Measurements from ENCODE around the gene RNF214.
"Not testable (repeated sequence)": the region's sequence is repeated elsewhere in the genome, so short reads cannot be mapped to it uniquely, and the experiment has no call there.

Gene RNF214

DNA sequence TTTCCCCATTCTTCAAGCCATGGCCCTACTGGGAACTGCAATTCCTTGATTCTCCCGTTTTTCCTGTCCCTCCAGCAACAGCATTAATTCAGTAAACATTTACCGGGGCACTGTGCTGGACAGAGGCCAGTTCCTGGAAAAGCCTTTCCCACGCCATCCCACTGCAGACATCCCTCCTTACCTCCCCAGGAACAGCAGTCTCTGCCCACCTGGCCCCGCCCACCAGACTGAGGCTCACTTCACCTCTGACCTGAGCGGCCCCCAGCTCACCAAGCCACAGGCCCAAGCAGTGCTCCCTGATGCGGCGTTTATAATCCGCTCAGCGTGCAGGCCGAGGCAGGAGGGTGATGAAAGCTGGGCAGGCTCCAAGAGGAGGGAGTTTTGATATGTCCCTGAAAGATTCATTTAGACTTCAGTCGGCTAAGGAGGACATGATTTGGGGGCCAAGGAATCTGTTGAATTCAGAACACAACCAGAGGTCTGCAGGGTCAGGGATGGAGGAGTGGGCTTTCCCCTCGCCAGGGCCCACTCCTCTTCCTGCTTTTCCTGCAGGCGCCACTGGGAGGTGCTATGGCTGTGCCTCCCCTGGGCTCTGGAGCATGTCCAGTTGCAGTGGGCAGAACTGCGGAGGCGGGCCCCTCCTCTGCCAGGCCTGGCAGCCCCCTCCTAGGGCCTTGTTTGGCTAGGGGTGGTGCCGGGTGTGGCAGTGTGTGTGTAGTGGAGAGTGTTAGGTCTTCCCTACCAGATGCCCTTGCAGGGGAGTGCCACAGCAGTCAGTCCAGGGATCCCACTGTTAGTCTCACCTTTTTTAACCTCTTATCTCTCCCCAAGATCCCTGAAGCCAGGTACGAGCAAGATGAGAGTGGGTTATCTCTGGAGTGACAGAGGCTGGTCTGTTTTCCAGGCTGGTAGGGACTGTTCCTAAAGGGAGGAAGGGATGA, 34.7 kb upstream of the RNF214 start:
- in situ Hi-C loops (cut with MboI; ENCODE audit: low sequenced_read_pairs): no loop called here

- in situ Hi-C loops (cut with MboI; ENCODE audit: low sequenced_read_pairs): no loop called here
Measured at GRCh38 chr11:117198613-117199012, 33.9 kb upstream of the RNF214 start.

GRCh38 chr11:117199053-117199915, 33.2 kb upstream of the RNF214 start, which contains the start of gene TAGLN:
TSS of gene TAGLN (plus strand) at chr11:117199370. CDS start at chr11:117203014, 3,644 bp downstream.
- in situ Hi-C loops (cut with MboI; ENCODE audit: low sequenced_read_pairs): no loop called here

DNA sequence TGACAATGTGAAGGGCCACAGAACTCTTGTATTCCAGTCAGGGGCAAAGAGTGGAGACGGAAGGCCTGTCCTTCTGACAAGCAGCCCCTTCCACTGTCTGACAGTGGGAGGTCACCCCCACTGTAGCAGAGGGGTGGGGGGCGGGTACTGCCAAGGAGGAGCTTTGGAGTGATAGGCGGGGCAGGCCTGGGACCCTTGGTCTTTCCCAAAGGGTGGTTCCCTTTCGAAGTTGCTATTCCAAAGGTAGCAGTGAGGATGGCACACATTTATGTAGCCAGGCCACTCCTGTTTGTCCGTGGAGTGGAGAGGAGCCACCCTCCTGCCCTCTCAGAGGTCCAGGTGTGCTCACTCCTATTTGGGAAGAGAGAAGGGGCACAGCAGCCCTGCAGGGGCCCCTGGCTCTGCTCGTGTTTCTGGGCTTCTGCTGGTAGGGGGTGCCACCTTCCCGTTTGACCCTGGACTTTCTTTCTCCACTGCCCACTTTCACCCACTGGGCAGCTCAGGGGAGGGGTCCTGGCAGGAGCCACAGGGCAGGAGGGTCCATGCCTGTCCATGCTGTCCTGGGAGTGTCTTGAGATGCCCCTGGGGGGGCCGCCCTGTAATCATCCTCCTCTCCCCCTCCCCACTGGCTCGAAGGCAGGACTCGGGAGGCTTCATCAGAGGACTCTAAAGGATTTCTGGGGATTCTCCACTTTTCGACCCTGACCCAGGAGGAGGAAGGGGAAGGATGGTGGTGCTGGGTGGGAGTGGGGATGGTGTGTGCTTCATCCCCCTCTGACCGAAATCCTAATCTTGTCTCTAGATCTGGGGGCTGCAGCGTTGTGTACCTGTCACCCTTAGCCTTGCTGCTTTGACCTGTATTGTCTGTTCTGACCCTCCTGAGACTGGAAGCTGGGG, 32.3 kb upstream of the RNF214 start:
- in situ Hi-C loops (cut with MboI; ENCODE audit: low sequenced_read_pairs): no loop called here

- in situ Hi-C loops (cut with MboI; ENCODE audit: low sequenced_read_pairs): no loop called here
Measured at GRCh38 chr11:117200813-117201657, 31.4 kb upstream of the RNF214 start.

- in situ Hi-C loops (cut with MboI; ENCODE audit: low sequenced_read_pairs): no loop called here
Measured at GRCh38 chr11:117201658-117202305, 30.7 kb upstream of the RNF214 start.

DNA sequence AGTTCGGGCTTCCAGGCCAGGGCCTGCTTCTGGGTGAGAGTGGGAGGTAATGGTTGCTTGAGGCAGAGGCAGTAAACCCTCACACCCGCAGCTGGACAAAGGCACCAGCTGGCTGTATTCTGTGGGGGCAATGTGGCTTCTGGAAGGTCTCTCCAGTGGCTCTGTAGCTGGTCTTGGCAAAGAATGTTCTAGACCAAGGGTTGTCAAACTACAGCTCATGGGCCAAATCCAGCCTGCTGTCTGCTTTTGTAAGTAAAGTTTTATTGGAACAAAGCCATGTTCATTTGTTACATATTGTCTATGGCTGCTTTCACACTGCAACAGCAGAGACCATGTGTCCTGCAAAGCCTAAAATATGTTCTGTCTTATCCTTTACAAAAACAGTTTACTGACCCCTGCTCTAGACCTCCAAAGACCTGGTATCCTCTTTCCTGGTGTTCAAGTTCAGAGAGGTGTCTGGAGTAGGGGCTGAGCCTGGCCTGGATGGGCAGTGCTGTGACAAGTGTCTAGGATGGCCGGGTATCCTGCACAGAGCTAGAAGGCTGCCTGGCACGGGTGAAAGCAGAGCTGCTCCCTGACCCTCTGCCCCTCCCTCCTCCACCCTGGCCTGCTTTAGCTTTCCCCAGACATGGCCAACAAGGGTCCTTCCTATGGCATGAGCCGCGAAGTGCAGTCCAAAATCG, 29.9 kb upstream of the RNF214 start:
- in situ Hi-C loops (cut with MboI; ENCODE audit: low sequenced_read_pairs): no loop called here

- in situ Hi-C loops (cut with MboI; ENCODE audit: low sequenced_read_pairs): no loop called here
Measured at GRCh38 chr11:117203069-117203407, 29.4 kb upstream of the RNF214 start.

- in situ Hi-C loops (cut with MboI; ENCODE audit: low sequenced_read_pairs): no loop called here
Measured at GRCh38 chr11:117204283-117205080, 28.0 kb upstream of the RNF214 start.

- in situ Hi-C loops (cut with MboI; ENCODE audit: low sequenced_read_pairs): no loop called here
Measured at GRCh38 chr11:117205211-117205818, 27.2 kb upstream of the RNF214 start.

DNA sequence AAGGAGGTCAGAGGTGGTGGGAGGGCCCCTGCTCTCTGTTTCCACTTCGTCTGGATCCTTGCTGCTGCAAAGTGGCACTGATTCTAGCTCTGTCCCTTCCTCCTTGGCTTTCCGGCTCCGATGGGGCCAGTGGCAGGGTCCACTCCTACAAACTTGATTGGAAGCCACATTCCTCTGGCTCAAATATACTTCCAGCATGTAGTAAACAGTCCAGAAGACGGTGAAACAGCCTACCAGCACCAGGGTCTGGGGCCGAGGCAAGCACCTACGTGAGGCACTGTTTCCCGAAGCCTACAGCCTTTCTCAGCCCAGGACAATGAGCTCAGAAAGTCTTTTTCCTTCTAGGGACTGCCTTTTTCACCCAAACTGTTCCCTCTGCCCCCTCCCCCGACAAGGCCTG, 26.4 kb upstream of the RNF214 start:
- in situ Hi-C loops (cut with MboI; ENCODE audit: low sequenced_read_pairs): not testable (repeated sequence)

DNA sequence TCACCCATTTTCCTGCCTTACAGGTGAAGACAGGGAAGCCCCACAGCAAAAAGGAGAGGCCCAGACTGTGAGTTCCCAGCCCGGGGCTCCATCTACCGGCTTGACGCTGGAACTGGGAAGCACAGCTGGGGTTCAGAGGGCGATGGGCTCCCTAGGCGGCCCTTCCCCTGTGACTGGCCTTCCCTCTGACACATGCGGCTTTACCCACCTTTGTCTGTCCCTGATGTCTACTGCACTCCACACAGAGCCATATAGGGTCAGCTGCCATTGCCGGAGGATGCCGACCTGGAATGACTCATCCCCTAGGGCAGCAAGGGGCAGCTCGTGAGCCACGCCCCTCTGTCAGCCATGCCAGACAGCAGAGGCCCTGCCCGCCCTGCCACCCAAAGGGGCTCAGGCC, 25.6 kb upstream of the RNF214 start:
- in situ Hi-C loops (cut with MboI; ENCODE audit: low sequenced_read_pairs): not testable (repeated sequence)

DNA sequence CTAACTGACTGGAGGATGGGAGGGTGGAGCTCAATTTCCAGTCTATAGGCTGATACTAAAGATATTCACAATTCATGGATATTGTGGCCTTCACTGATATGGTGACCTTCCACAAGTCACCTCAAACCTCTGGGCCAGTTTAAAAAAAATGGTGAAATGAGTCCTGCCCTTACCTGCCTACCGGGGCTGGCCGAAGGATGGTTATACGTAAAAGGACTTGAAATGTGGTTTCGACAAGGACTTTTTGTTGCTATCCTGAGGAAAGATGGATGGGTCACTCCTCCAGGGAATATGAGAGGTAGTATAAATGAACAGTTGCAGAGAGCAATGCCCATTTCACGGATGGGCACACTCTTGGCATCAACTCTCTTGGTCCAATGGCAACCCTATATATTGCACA, 25.0 kb upstream of the RNF214 start:
- in situ Hi-C loops (cut with MboI; ENCODE audit: low sequenced_read_pairs): not testable (repeated sequence)

- in situ Hi-C loops (cut with MboI; ENCODE audit: low sequenced_read_pairs): not testable (repeated sequence)
Measured at GRCh38 chr11:117208710-117209109, 23.8 kb upstream of the RNF214 start.

DNA sequence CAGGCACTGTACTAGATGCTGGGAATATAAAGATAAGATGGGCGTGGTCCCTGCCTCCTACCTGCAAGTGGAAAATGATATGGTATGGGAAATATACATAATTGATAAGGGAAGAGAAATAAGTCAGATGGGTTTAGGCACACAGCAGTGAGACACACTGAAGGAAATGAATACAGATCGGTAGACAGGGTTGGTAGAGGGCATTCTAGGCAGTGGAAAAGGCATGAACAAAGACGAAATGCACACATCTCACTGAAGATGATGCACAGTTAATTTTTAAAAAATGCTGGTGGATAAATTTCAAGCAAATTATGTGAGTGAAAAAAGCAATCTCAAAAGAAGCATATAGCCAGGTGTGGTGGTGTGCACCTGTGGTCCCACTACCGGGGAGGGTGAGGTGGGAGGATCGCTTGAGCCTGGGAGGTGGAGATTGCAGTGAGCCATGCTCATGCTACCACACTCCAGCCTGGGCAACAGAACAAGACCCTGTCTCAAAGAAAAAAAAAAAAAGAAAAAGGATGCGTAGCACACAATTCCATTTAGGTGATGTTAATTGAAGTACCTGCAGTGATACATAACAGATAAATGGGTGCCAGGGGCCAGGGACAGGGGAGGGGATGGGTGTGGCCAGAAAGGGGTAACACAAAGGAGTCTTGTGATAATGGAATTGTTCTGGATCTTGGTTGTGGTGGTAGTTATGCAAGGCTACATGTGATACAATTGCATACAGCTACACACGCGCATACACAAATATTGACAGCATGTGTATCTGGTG, 22.9 kb upstream of the RNF214 start:
- in situ Hi-C loops (cut with MboI; ENCODE audit: low sequenced_read_pairs): not testable (repeated sequence)

GRCh38 chr11:117210620-117211019, 21.9 kb upstream of the RNF214 start:
- in situ Hi-C loops (cut with MboI; ENCODE audit: low sequenced_read_pairs): no loop called here

All from HL-60/S4 treated with phorbol 12-myristate 13-acetate at 8.2 ng/mL for 4 days and 3 days (cell line).